Activated CD4-positive, alpha-beta T cell treated with anti-CD3 and anti-CD28 coated beads for 36 hours (primary cell): Measurements from ENCODE around the gene BRINP2. TPM values are rescaled to one million over a fixed set of nuclear protein-coding genes. Genes with fewer than 3 reads are reported as not detected.

Experiments used
- ATAC-seq: fragments of 200-7000 bp; cut with Tn5 transposase; one replicate; pipeline ENCODE4 v1.10.0; 2021; ENCODE audit warnings: mild to moderate bottlenecking, moderate library complexity
- CTCF ChIA-PET: fragments of 350-600 bp; sonication (Branson Sonifier 250); formaldehyde crosslinking; loops from one replicate; lab custom pipeline; 2021; ENCODE audit warnings: antibody characterized with exemption; lab: Charles Lee
- POLR2A ChIA-PET: fragments of 350-600 bp; sonication (Branson Sonifier 250); formaldehyde crosslinking; loops from one replicate; lab custom pipeline; 2021; ENCODE audit warnings: antibody characterized with exemption, inconsistent platforms; lab: Charles Lee
- DNase-seq: peaks from one replicate; pipeline ENCODE4 v3.0.0-alpha.2; 2020
- H3K27ac Mint-ChIP-seq: one replicate; pipeline ENCODE4 v1.8.0; 2021; ENCODE audit warnings: mixed read lengths
- H3K27me3 Mint-ChIP-seq: one replicate; pipeline ENCODE4 v1.8.0; 2021; ENCODE audit warnings: mixed read lengths
- H3K36me3 Mint-ChIP-seq: one replicate; pipeline ENCODE4 v1.8.0; 2021; ENCODE audit warnings: low read depth, mixed read lengths
- H3K4me1 Mint-ChIP-seq: one replicate; pipeline ENCODE4 v1.8.0; 2021; ENCODE audit warnings: mixed read lengths
- H3K4me3 Mint-ChIP-seq: one replicate; pipeline ENCODE4 v1.8.0; 2021; ENCODE audit warnings: mild to moderate bottlenecking, moderate library complexity, mixed read lengths
- H3K9me3 Mint-ChIP-seq: one replicate; pipeline ENCODE4 v1.8.0; 2021; ENCODE audit warnings: low read depth, mixed read lengths
- intact Hi-C, 2 experiments: fragments of 100-400 bp; cut with DNase I in 1 of 2; cut with micrococcal nuclease in 1 of 2; formaldehyde crosslinking; loops; one replicate each; pipeline versions ENCODE4 v1.14.2 to v1.15.1; 2022 to 2024; cut with DNase I, micrococcal nuclease
- total RNA-seq, 2 experiments: library from RNA; stranded (reverse); gene quantifications; one replicate each; pipeline ENCODE4 v1.2.3, GENCODE V29; 2021

The BRINP2 gene
- total RNA-seq: not detected

DNA sequence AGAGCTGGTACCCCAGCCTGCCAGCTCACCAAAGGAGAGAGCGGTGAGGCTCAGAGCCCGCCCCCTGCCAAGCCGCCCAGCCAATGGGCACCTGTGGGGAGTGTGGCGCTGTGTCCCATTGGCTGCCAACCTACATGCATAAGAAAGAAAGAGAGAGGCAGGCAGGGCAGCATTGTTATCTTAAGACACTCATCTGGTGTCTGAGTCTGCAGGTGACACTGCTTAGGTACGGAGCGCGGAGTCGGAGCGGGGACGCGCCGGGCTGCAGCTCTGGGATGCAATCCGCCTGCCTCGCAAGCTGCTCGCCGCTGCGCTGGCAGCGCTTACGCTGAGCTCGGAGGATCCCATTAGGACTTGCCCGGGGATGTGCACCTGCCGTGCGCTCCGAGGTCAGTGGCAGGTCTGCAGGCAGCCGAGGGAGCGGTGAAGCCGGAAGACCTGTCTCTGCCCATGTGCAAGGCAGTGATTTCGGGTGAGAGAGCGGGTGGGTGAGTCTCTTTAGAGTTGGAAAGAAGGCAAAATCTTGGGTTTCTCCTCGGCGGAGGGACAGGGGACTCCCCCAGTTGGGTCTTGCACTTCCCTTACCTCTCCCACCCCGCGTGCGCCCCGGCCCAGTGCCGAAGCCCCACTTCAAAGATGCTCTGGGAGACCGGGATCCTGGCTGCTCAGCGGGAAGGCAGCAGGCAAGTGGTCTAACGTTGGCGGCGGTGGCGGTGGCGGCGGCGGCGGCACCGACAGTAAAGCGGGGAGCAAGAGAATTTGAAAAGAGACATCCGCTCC lies at the start of gene BRINP2:
TSS of gene BRINP2 (plus strand) at position 203 of the 780 bp plus-strand sequence. CDS start 58,919 bp downstream, outside the sequence.
- H3K36me3 Mint-ChIP-seq: no peaks in the 10 kb centered on the region
- peaks cover 5% of the 10 kb centered on the region for H3K27me3 Mint-ChIP-seq
- CTCF ChIA-PET: no interaction called here
- no peak within 1 kb of the TSS for H3K27ac Mint-ChIP-seq
- intact Hi-C loops: no loop called here
- H3K9me3 Mint-ChIP-seq: no peaks in the 10 kb centered on the region
- peak; percentile 71 for ATAC-seq
- H3K4me3 Mint-ChIP-seq: no peak within 1 kb of the TSS
- H3K4me1 Mint-ChIP-seq: no peaks in the 10 kb centered on the region
- POLR2A ChIA-PET: no interaction called here
- DNase-seq: peak; percentile 29

DNA sequence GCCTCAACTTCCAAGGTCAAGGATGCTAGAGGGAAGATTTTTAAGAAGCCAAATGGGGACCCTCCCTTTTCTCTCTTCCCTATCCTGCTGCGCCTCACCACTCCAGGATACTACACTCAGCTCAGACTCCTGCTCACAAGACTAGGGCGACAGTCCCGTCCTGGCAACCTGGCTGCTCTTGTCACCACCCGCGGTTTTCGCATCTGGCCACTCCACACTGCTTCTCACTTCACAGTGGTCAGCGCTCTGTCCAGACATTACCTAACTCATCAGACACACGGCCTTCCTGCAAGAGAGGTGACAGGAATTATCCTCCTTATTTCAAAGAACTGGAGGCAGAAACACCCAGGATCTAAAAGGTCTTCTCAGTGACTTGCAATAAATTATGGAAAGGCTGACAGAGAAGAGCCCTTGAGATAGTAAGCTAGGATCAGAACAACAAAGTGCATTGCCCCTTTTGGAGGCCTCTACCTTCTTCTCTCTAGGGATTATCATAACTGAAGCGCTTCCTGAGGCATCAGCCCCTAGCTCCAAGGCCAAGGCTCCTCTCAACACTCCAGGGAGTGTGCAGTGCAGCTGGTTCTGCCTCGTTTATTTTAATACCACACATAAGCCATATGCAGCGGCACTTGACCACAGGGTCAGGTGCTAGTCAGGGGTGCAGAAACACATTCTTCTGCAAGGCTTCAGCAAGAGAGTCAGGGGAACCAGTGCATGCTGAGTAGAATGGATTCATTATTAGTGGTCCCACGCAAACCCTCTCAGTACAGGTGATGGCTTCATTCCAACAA lies 48.1 kb upstream of the BRINP2 start:
- ATAC-seq (no peak), DNase-seq (no peak)
- ChIA-PET CTCF (no interaction called here), POLR2A (no interaction called here)
- intact Hi-C loops: no loop called here
- peaks cover 5% of the 10 kb centered on the region for H3K9me3 Mint-ChIP-seq
- H3K27ac Mint-ChIP-seq: no peak overlapping the region
- no peaks in the 10 kb centered on the region for H3K4me1 Mint-ChIP-seq
- no peaks in the 10 kb centered on the region for H3K36me3 Mint-ChIP-seq
- H3K4me3 Mint-ChIP-seq: no peak overlapping the region
- H3K27me3 Mint-ChIP-seq: no peaks in the 10 kb centered on the region

DNA sequence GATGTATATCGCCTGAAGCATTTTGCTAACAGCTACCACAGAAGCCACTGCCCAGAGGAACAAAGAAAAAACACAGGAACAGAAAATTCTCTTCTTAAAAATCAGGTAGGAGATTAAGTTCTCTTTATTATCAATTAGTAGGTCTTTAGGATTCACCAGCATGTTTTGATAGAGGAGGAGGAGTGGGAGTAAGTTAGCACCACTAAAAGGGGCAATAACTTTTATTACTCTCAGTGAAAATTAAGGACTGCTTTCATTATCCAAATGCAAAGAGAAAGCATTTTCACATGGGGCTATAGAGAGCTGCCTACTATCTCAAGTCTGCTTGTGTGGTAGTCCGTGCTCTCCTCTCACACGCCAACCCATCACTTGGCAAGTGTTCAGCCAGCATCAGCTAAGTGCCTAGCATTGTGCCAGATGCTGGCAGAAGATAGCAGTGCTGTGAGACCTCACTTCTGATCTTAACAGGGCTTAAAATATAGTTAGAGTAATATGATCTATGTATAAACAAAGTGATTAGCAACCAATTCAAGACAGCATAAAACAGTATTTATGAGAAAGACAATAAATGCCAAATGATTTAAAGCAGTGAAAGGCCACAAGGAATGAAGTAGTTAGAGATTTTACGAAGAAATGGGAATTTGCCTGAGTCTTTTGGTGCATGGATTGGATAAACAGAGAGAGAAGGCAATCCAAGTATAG lies 46.0 kb upstream of the BRINP2 start:
- H3K4me1 Mint-ChIP-seq: no peaks in the 10 kb centered on the region

DNA sequence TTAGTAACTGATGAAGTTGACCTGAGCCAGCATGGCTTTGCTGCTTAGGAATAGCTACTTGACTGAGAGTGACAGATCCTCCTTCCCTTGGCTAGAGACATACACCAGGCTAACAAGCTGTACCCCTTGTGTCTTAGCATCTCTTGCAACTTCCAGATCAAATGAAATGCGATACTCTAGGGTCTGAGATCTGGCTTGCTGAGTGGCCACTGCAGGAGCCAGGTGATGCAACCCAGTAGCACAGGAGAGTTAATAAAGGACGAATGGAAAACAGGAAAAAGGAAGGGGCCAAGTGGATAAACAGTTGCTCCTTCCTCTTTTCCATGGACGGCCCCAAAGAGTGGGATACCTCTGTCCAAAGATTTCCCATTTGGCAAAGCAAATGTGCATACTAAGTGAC lies 44.5 kb upstream of the BRINP2 start:
- H3K27me3 Mint-ChIP-seq: no peaks in the 10 kb centered on the region
- H3K4me3 Mint-ChIP-seq: no peak overlapping the region
- H3K27ac Mint-ChIP-seq: no peak overlapping the region
- no peaks in the 10 kb centered on the region for H3K4me1 Mint-ChIP-seq
- peaks cover 4% of the 10 kb centered on the region for H3K9me3 Mint-ChIP-seq
- CTCF ChIA-PET: no interaction called here
- intact Hi-C loops: no loop called here
- no peaks in the 10 kb centered on the region for H3K36me3 Mint-ChIP-seq
- POLR2A ChIA-PET: no interaction called here
- ATAC-seq (no peak), DNase-seq (no peak)

More for the DNA sequence above, 46.0 kb upstream of the BRINP2 start:
- no peaks in the 10 kb centered on the region for H3K36me3 Mint-ChIP-seq
- no peak overlapping the region for H3K27ac Mint-ChIP-seq
- POLR2A ChIA-PET: no interaction called here
- DNase-seq (no peak), ATAC-seq (no peak)
- no peak overlapping the region for H3K4me3 Mint-ChIP-seq
- no peaks in the 10 kb centered on the region for H3K27me3 Mint-ChIP-seq
- intact Hi-C loops: no loop called here
- H3K9me3 Mint-ChIP-seq: peaks cover 4% of the 10 kb centered on the region
- CTCF ChIA-PET: no interaction called here

- Mint-ChIP-seq H3K27me3 (no peaks in the 10 kb centered on the region), H3K9me3 (no peaks in the 10 kb centered on the region), H3K27ac (no peak overlapping the region), H3K4me1 (no peaks in the 10 kb centered on the region), H3K36me3 (no peaks in the 10 kb centered on the region), H3K4me3 (no peak overlapping the region)
- intact Hi-C loops: no loop called here
- POLR2A ChIA-PET: no interaction called here
- no peak for ATAC-seq
- DNase-seq: no peak
- CTCF ChIA-PET: no interaction called here
Observed at GRCh38 chr1:177128665-177129281, 42.0 kb upstream of the BRINP2 start.

DNA sequence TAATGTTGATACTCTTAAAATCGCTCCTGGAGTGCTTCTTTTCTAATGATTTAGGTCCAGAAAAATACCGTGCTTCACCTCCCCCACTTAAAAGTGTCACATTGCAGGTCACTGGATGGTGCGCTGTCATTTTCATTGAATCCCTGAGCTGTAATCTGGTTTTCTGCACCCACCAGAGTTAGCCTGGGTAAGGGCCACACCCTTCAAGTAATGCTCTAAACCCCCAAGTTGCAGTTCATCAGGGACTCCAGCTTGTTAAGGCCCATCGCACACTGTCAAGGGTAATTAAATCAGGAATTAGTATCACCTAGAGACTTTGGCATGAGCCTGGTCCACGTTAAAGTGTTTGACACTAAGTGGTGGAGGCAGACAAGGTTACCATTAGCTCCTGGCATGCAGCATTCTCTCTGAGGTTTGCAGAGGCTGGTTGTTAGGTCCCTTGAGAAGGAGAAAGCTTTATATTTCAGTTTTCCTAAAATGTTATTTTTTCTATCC lies 40.3 kb upstream of the BRINP2 start:
- H3K4me3 Mint-ChIP-seq: no peak overlapping the region
- ChIA-PET CTCF (interaction anchor here (0.7 kb wide), 2 partner anchors 33 to 71 kb away, joined by 3 to 4 read pairs; no protein-coding TSS in a partner anchor), POLR2A (no interaction called here)
- H3K4me1 Mint-ChIP-seq: no peaks in the 10 kb centered on the region
- ATAC-seq (no peak), DNase-seq (no peak)
- intact Hi-C loops: no loop called here
- H3K9me3 Mint-ChIP-seq: no peaks in the 10 kb centered on the region
- no peak overlapping the region for H3K27ac Mint-ChIP-seq
- no peaks in the 10 kb centered on the region for H3K27me3 Mint-ChIP-seq
- H3K36me3 Mint-ChIP-seq: no peaks in the 10 kb centered on the region

DNA sequence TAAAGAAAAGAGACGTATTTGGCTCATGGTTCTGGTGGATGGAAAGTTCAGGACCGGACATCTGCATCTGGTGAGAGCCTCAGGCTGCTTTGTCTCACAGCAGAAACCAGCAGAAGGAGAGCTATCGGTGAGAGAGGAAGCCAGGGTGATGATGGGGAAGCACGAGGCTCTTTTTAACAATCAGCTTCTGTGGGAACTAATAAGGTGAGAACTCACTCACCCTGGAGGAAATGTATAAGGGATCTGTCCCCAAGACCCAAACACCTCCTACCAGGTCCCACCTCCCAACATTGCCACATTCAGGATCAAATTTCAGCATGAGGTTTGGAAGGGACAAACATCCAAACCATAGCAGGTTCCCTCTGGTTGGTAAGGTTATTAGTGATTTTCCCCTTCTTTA lies 39.0 kb upstream of the BRINP2 start:
- Mint-ChIP-seq H3K4me1 (no peaks in the 10 kb centered on the region), H3K4me3 (no peak overlapping the region), H3K36me3 (no peaks in the 10 kb centered on the region), H3K27me3 (no peaks in the 10 kb centered on the region), H3K9me3 (no peaks in the 10 kb centered on the region), H3K27ac (no peak overlapping the region)
- ATAC-seq (no peak), DNase-seq (no peak)
- POLR2A ChIA-PET: no interaction called here
- intact Hi-C loops: no loop called here
- CTCF ChIA-PET: no interaction called here

GRCh38 chr1:177132141-177132540 lies 38.6 kb upstream of the BRINP2 start:
- intact Hi-C loops: no loop called here
- no peaks in the 10 kb centered on the region for H3K36me3 Mint-ChIP-seq
- no peaks in the 10 kb centered on the region for H3K9me3 Mint-ChIP-seq
- ATAC-seq (no peak), DNase-seq (no peak)
- no peaks in the 10 kb centered on the region for H3K27me3 Mint-ChIP-seq
- CTCF ChIA-PET: no interaction called here
- POLR2A ChIA-PET: no interaction called here
- no peaks in the 10 kb centered on the region for H3K4me1 Mint-ChIP-seq
- H3K4me3 Mint-ChIP-seq: no peak overlapping the region
- H3K27ac Mint-ChIP-seq: no peak overlapping the region

- CTCF ChIA-PET: no interaction called here
- intact Hi-C loops: no loop called here
- no peak overlapping the region for H3K4me3 Mint-ChIP-seq
- no peaks in the 10 kb centered on the region for H3K9me3 Mint-ChIP-seq
- ATAC-seq (no peak), DNase-seq (no peak)
- no peak overlapping the region for H3K27ac Mint-ChIP-seq
- no peaks in the 10 kb centered on the region for H3K36me3 Mint-ChIP-seq
- peaks cover 2% of the 10 kb centered on the region for H3K27me3 Mint-ChIP-seq
- H3K4me1 Mint-ChIP-seq: no peaks in the 10 kb centered on the region
- POLR2A ChIA-PET: no interaction called here
Observed at GRCh38 chr1:177133977-177134538, 36.7 kb upstream of the BRINP2 start.

- no peak overlapping the region for H3K27ac Mint-ChIP-seq
- no peaks in the 10 kb centered on the region for H3K4me1 Mint-ChIP-seq
- peaks cover 2% of the 10 kb centered on the region for H3K27me3 Mint-ChIP-seq
- ATAC-seq (no peak), DNase-seq (no peak)
- no peaks in the 10 kb centered on the region for H3K36me3 Mint-ChIP-seq
- no peaks in the 10 kb centered on the region for H3K9me3 Mint-ChIP-seq
- H3K4me3 Mint-ChIP-seq: no peak overlapping the region
- POLR2A ChIA-PET: no interaction called here
- intact Hi-C loops: no loop called here
- CTCF ChIA-PET: no interaction called here
Observed at GRCh38 chr1:177135250-177135649, 35.5 kb upstream of the BRINP2 start.

GRCh38 chr1:177137814-177138213 lies 32.9 kb upstream of the BRINP2 start:
- ATAC-seq (no peak), DNase-seq (no peak)
- no peak overlapping the region for H3K27ac Mint-ChIP-seq
- peaks cover 4% of the 10 kb centered on the region for H3K27me3 Mint-ChIP-seq
- no peaks in the 10 kb centered on the region for H3K9me3 Mint-ChIP-seq
- no peak overlapping the region for H3K4me3 Mint-ChIP-seq
- intact Hi-C loops: no loop called here
- H3K36me3 Mint-ChIP-seq: no peaks in the 10 kb centered on the region
- no peaks in the 10 kb centered on the region for H3K4me1 Mint-ChIP-seq
- POLR2A ChIA-PET: no interaction called here
- CTCF ChIA-PET: interaction anchor here (0.9 kb wide), 1 partner anchor 24 kb away, joined by 4 read pairs; no protein-coding TSS in a partner anchor
